Mammary epithelial cell (primary cell): Measurements from ENCODE around the gene HOXA7.

ENCODE experiments used
- CTCF ChIP-seq, 2 donors: IDR thresholded peaks in 1 of 2; conservative IDR thresholded peaks in 1 of 2; 2 replicates each; pipeline ENCODE4 v1.5.1; 2011 to 2012; ENCODE audit warnings: inconsistent platforms in 2 of 2, low read length in 2 of 2, mild to moderate bottlenecking in 2 of 2, control low read depth in 1 of 2, low read depth in 1 of 2; ENCODE audit not compliant: insufficient read depth in 1 of 2; ENCODE audit errors: extremely low read depth in 1 of 2
- EZH2 ChIP-seq: IDR thresholded peaks from 2 replicates; pipeline ENCODE4 v1.6.1; 2012; ENCODE audit warnings: low read length, inconsistent platforms, borderline replicate concordance

DNA sequence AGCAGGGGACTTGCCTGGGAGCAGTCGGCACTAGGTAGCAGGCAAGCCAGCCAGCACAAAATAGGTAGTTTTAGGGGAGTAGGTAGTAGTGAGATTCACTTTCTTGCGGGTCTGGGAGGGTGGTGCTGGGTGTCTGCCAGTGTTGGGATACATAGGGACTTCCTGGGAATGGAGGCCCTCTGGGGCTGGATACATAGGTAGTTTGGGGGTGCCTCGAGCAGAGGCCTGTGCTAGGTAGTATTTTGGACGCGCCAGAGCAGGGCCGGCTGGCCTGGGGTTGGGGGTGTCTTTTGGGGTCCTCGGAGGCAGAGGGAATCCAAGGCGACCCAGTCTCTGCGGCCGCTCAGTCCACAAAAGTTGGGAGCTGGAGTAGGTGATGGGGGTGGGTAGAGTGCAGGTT, 2.1 kb downstream of the HOXA7 start:
- TF ChIP-seq CTCF (conservative IDR thresholded peaks at IDR 0.05 in 1 of 2, IDR thresholded peaks at IDR 0.05 in 1 of 2; ENCODE audit: extremely low read depth in 1 of 2, insufficient read depth in 1 of 2, low read depth in 1 of 2, low read length in 2 of 2) (no peak), EZH2 (no peak)
